Measurements from ENCODE around the gene PPP1R13B. TPM values are rescaled to one million over a fixed set of nuclear protein-coding genes. Genes with fewer than 3 reads are reported as not detected.

PPP1R13B gene
- polyA plus RNA-seq, 1 donor (not counting 4 experiments of a cell fraction or from before 2014, with no cell fraction given) = 7.7 TPM

GRCh38 chr14:103884854-103885253 is 37.5 kb upstream of the PPP1R13B start:
- H3K4me3 ChIP-seq (ENCODE audit: control insufficient read depth in 2 of 3, extremely low read depth in 1 of 3, insufficient read depth in 2 of 3, low read depth in 1 of 3, low read length in 3 of 3) = no peak overlapping the region
- no peak overlapping the region for H2AFZ ChIP-seq (ENCODE audit: control insufficient read depth, low read length)
- FAIRE-seq = no peak
- dilution Hi-C loops (cut with MboI; ENCODE audit: extremely low pct_ligation_motif_present, low sequenced_read_pairs) = no loop called here
- H3K9me1 ChIP-seq (ENCODE audit: control insufficient read depth, extremely low read depth, insufficient read depth, low read length) = no peaks in the 10 kb centered on the region
- TF ChIP-seq, protein P1, sequence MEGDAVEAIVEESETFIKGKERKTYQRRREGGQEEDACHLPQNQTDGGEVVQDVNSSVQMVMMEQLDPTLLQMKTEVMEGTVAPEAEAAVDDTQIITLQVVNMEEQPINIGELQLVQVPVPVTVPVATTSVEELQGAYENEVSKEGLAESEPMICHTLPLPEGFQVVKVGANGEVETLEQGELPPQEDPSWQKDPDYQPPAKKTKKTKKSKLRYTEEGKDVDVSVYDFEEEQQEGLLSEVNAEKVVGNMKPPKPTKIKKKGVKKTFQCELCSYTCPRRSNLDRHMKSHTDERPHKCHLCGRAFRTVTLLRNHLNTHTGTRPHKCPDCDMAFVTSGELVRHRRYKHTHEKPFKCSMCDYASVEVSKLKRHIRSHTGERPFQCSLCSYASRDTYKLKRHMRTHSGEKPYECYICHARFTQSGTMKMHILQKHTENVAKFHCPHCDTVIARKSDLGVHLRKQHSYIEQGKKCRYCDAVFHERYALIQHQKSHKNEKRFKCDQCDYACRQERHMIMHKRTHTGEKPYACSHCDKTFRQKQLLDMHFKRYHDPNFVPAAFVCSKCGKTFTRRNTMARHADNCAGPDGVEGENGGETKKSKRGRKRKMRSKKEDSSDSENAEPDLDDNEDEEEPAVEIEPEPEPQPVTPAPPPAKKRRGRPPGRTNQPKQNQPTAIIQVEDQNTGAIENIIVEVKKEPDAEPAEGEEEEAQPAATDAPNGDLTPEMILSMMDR (optimal IDR thresholded peaks at IDR 0.05 in 1 of 3, IDR thresholded peaks at IDR 0.05 in 1 of 3, conservative IDR thresholded peaks at IDR 0.05 in 1 of 3; ENCODE audit: extremely low read depth in 1 of 3, insufficient read depth in 2 of 3, low read length in 3 of 3) = no peak
- no peak for TF ChIP-seq EZH2 (IDR thresholded peaks at IDR 0.05; ENCODE audit: low read length)
- H3K9me3 ChIP-seq (ENCODE audit: control insufficient read depth, low read depth, low read length) = no peaks in the 10 kb centered on the region
- no peak overlapping the region for H3K4me2 ChIP-seq (ENCODE audit: control insufficient read depth, extremely low read depth, insufficient read depth, low read depth, low read length)
- H3K4me1 ChIP-seq (ENCODE audit: control insufficient read depth, extremely low read depth, insufficient read depth, low read length) = peaks cover 8% of the 10 kb centered on the region
- no peaks in the 10 kb centered on the region for H3K36me3 ChIP-seq (ENCODE audit: control insufficient read depth in 2 of 2, extremely low read depth in 1 of 2, insufficient read depth in 2 of 2, low read length in 2 of 2)
- DNase-seq (ENCODE audit: low read depth, low spot score) = no peak
- no peak overlapping the region for H3K9ac ChIP-seq (ENCODE audit: control insufficient read depth, extremely low read depth, insufficient read depth, low read length)
- H3K27me3 ChIP-seq (ENCODE audit: control insufficient read depth, extremely low read depth, insufficient read depth, low read length) = peaks cover 21% of the 10 kb centered on the region
- no peak overlapping the region for H3K27ac ChIP-seq (ENCODE audit: control insufficient read depth, insufficient read depth, low read length)
- H4K20me1 ChIP-seq (ENCODE audit: control insufficient read depth, extremely low read depth, insufficient read depth, low read length) = no peaks in the 10 kb centered on the region
- H3K79me2 ChIP-seq (ENCODE audit: control insufficient read depth, insufficient read depth, low read length) = no peaks in the 10 kb centered on the region

- TF ChIP-seq, protein P1 (optimal IDR thresholded peaks at IDR 0.05 in 1 of 3, IDR thresholded peaks at IDR 0.05 in 1 of 3, conservative IDR thresholded peaks at IDR 0.05 in 1 of 3; ENCODE audit: extremely low read depth in 1 of 3, insufficient read depth in 2 of 3, low read length in 3 of 3) = no peak
- TF ChIP-seq EZH2 (IDR thresholded peaks at IDR 0.05; ENCODE audit: low read length) = no peak
- Histone ChIP-seq H3K9me3 (ENCODE audit: control insufficient read depth, low read depth, low read length) (no peaks in the 10 kb centered on the region), H3K36me3 (ENCODE audit: control insufficient read depth in 2 of 2, extremely low read depth in 1 of 2, insufficient read depth in 2 of 2, low read length in 2 of 2) (no peaks in the 10 kb centered on the region), H3K27me3 (ENCODE audit: control insufficient read depth, extremely low read depth, insufficient read depth, low read length) (peaks cover 21% of the 10 kb centered on the region), H3K27ac (ENCODE audit: control insufficient read depth, insufficient read depth, low read length) (no peak overlapping the region), H3K4me1 (ENCODE audit: control insufficient read depth, extremely low read depth, insufficient read depth, low read length) (peaks cover 11% of the 10 kb centered on the region), H2AFZ (ENCODE audit: control insufficient read depth, low read length) (no peak overlapping the region), H4K20me1 (ENCODE audit: control insufficient read depth, extremely low read depth, insufficient read depth, low read length) (no peaks in the 10 kb centered on the region), H3K9ac (ENCODE audit: control insufficient read depth, extremely low read depth, insufficient read depth, low read length) (no peak overlapping the region), H3K79me2 (ENCODE audit: control insufficient read depth, insufficient read depth, low read length) (no peaks in the 10 kb centered on the region), H3K4me2 (ENCODE audit: control insufficient read depth, extremely low read depth, insufficient read depth, low read depth, low read length) (no peak overlapping the region), H3K9me1 (ENCODE audit: control insufficient read depth, extremely low read depth, insufficient read depth, low read length) (no peaks in the 10 kb centered on the region), H3K4me3 (ENCODE audit: control insufficient read depth in 2 of 3, extremely low read depth in 1 of 3, insufficient read depth in 2 of 3, low read depth in 1 of 3, low read length in 3 of 3) (no peak overlapping the region)
- DNase-seq (ENCODE audit: low read depth, low spot score) (no peak), FAIRE-seq (no peak)
- dilution Hi-C loops (cut with MboI; ENCODE audit: extremely low pct_ligation_motif_present, low sequenced_read_pairs) = no loop called here
These were observed 35.8 kb upstream of the PPP1R13B start for GRCh38 chr14:103883263-103883523.
